Trophoblast cell (in vitro differentiated cells and primary cell): ENCODE results near the gene VTI1B.
A peak's percentile ranks its signal among the peaks of the same experiment; 100 is the strongest.

Source experiments
- DNase-seq, 2 donors: peaks; one replicate each; pipeline ENCODE4 v3.0.0-alpha.2; 2016
- H2AFZ ChIP-seq: 2 replicates; pipeline ENCODE4 v1.6.1; 2013; ENCODE audit warnings: low read length, moderate library complexity, mild to moderate bottlenecking; ENCODE audit not compliant: insufficient read depth, poor library complexity
- H2AK5ac ChIP-seq: 2 replicates; pipeline ENCODE4 v1.6.1; 2013; ENCODE audit warnings: mild to moderate bottlenecking, low read length
- H2BK120ac ChIP-seq: 2 replicates; pipeline ENCODE4 v1.6.1; 2013; ENCODE audit warnings: low read length, mild to moderate bottlenecking, moderate library complexity; ENCODE audit not compliant: insufficient read depth, poor library complexity
- H2BK12ac ChIP-seq: 2 replicates; pipeline ENCODE4 v1.6.1; 2013; ENCODE audit warnings: mild to moderate bottlenecking, low read length, moderate library complexity
- H2BK5ac ChIP-seq: 2 replicates; pipeline ENCODE4 v1.6.1; 2013; ENCODE audit warnings: low read length, low read depth, moderate library complexity, mild to moderate bottlenecking; ENCODE audit not compliant: poor library complexity
- H3K14ac ChIP-seq: 2 replicates; pipeline ENCODE4 v1.6.1; 2013; ENCODE audit warnings: mild to moderate bottlenecking, low read length
- H3K18ac ChIP-seq: 2 replicates; pipeline ENCODE4 v1.6.1; 2013; ENCODE audit warnings: mild to moderate bottlenecking, low read length
- H3K23ac ChIP-seq: 2 replicates; pipeline ENCODE4 v1.6.1; 2013; ENCODE audit warnings: low read length
- H3K27ac ChIP-seq: 2 replicates; pipeline ENCODE4 v1.5.1; 2013; ENCODE audit warnings: low read depth, mild to moderate bottlenecking, inconsistent platforms, low read length, moderate library complexity
- H3K27me3 ChIP-seq: 2 replicates; pipeline ENCODE4 v1.6.1; 2013; ENCODE audit warnings: inconsistent platforms, mild to moderate bottlenecking, low read length, moderate library complexity; ENCODE audit not compliant: insufficient read depth
- H3K36me3 ChIP-seq, 2 experiments: 1 replicate in 1 of 2; 2 replicates in 1 of 2; pipeline ENCODE4 v1.6.1; 2013; ENCODE audit warnings: low read length in 2 of 2, mild to moderate bottlenecking in 2 of 2, moderate library complexity in 1 of 2; ENCODE audit not compliant: insufficient read depth in 2 of 2, control insufficient read depth in 1 of 2
- H3K4ac ChIP-seq: 2 replicates; pipeline ENCODE4 v1.6.1; 2013; ENCODE audit warnings: low read depth, mild to moderate bottlenecking, low read length, moderate library complexity
- H3K4me1 ChIP-seq, 2 experiments: 1 replicate in 1 of 2; 2 replicates in 1 of 2; pipeline ENCODE4 v1.6.1; 2013; ENCODE audit warnings: low read length in 2 of 2, mild to moderate bottlenecking in 2 of 2, moderate library complexity in 1 of 2; ENCODE audit not compliant: insufficient read depth in 2 of 2, control insufficient read depth in 1 of 2
- H3K4me2 ChIP-seq: 2 replicates; pipeline ENCODE4 v1.6.1; 2013; ENCODE audit warnings: inconsistent platforms, mild to moderate bottlenecking, low read length, moderate library complexity
- H3K4me3 ChIP-seq: 2 replicates; pipeline ENCODE4 v1.5.1; 2013; ENCODE audit warnings: mild to moderate bottlenecking, low read depth, low read length, inconsistent platforms
- H3K79me1 ChIP-seq: one replicate; pipeline ENCODE4 v1.6.1; 2013; ENCODE audit warnings: low read length
- H3K79me2 ChIP-seq: 2 replicates; pipeline ENCODE4 v1.6.1; 2013; ENCODE audit warnings: low read length, mild to moderate bottlenecking; ENCODE audit not compliant: control insufficient read depth, insufficient read depth, poor library complexity
- H3K9ac ChIP-seq: 2 replicates; pipeline ENCODE4 v1.6.1; 2013; ENCODE audit warnings: mild to moderate bottlenecking, low read length
- H3K9me3 ChIP-seq: 2 replicates; pipeline ENCODE4 v1.6.1; 2013; ENCODE audit warnings: low read depth, mild to moderate bottlenecking, control low read depth, inconsistent platforms, low read length; ENCODE audit not compliant: insufficient read depth
- H4K12ac ChIP-seq: 2 replicates; pipeline ENCODE4 v1.6.1; 2013; ENCODE audit warnings: low read depth, mild to moderate bottlenecking, low read length, moderate library complexity
- H4K8ac ChIP-seq: 2 replicates; pipeline ENCODE4 v1.6.1; 2013; ENCODE audit warnings: low read depth, mild to moderate bottlenecking, low read length, moderate library complexity
- H4K91ac ChIP-seq: one replicate; pipeline ENCODE4 v1.6.1; 2013; ENCODE audit warnings: low read depth, mild to moderate bottlenecking, low read length, moderate library complexity
- WGBS: extraction: QIAGEN DNeasy Blood & Tissue Kit; methylation state at CpG from one replicate; pipeline ENCODE4 v1.1.7; 2013; ENCODE audit warnings: missing lambda C conversion rate; ENCODE audit not compliant: insufficient read length, insufficient coverage; ENCODE audit errors: extremely low coverage; 5-methylcytosine and 5-hydroxymethylcytosine counted together

VTI1B gene

DNA sequence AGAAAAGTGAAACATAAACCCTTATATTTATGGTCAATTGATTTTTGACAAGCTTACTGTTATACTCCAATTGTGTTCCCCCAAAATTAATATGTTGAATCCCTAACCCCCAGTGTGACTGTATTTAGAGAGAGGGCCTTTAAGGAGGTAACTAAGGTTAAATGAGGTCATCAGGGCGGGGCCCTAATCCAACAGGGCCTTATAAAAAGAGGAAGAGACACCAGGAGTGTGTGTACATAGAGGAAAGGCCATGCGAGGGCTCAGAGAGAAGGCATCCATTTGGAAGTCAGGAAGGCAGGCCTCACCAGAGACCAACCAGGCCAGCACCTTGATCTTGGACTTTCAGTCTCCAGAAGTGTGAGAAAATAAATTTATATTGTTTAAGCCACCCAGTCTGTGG, 6.5 kb upstream of the VTI1B start:
- Histone ChIP-seq H4K12ac (no peak overlapping the region), H3K79me1 (no peaks in the 10 kb centered on the region), H3K27ac (no peak overlapping the region), H4K91ac (no peak overlapping the region), H2AK5ac (no peak overlapping the region), H3K9ac (no peak overlapping the region), H3K4ac (no peak overlapping the region), H2BK120ac (no peak overlapping the region), H2BK5ac (no peak overlapping the region), H3K9me3 (no peaks in the 10 kb centered on the region), H3K79me2 (no peaks in the 10 kb centered on the region), H3K18ac (no peak overlapping the region), H3K27me3 (no peaks in the 10 kb centered on the region), H3K4me2 (no peak overlapping the region), H3K4me1 (peaks cover 0 to 3% of the 10 kb centered on the region in 2 experiments), H3K4me3 (no peak overlapping the region), H4K8ac (no peak overlapping the region), H3K36me3 (peaks cover 19 to 34% of the 10 kb centered on the region in 2 experiments), H3K23ac (no peak overlapping the region), H2AFZ (no peak overlapping the region), H3K14ac (no peak overlapping the region), H2BK12ac (no peak overlapping the region)
- no CpG with 5 or more reads among the region's 2 CpGs for WGBS
- DNase-seq = peak in 1 of 2 donors; percentile 22

DNA sequence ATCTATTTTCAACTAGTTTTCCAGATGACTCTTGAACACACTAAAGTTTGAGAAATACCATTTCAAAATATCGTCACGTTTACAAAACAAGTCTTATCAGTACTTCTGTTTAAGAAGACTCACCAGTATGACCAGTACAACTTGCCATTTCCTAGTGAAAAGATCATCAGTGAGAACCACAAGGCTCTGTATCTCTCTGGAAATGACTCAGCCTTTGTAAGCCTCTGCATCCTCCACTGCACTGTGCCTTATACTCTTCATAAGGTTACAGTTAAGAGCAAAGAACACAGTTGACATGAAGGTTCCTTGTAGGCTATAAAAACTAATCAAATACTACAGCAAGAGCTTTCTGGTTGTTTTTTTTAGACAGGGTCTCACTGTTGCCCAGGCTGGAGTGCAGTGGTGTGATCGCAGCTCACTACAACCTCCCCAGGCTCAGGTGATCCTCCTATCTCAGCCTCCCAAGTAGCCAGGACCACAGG, 5.7 kb upstream of the VTI1B start:
- H3K4me2 ChIP-seq = no peak overlapping the region
- no peak overlapping the region for H3K14ac ChIP-seq
- H2AK5ac ChIP-seq = no peak overlapping the region
- no peak overlapping the region for H3K4ac ChIP-seq
- peak overlapping the region; percentile 56 for H4K91ac ChIP-seq
- peak overlapping the region; percentile 22 for H4K8ac ChIP-seq
- no peaks in the 10 kb centered on the region for H3K79me2 ChIP-seq
- H3K79me1 ChIP-seq = no peaks in the 10 kb centered on the region
- no peak overlapping the region for H3K18ac ChIP-seq
- peak; percentile 63 to 91 for DNase-seq
- no peak overlapping the region for H3K23ac ChIP-seq
- no peak overlapping the region for H4K12ac ChIP-seq
- no peak overlapping the region for H3K4me3 ChIP-seq
- no CpG with 5 or more reads among the region's 3 CpGs for WGBS
- H3K27me3 ChIP-seq = no peaks in the 10 kb centered on the region
- peak overlapping the region; percentile 69 for H2BK5ac ChIP-seq
- H2BK12ac ChIP-seq = peak overlapping the region; percentile 53
- no peaks in the 10 kb centered on the region for H3K9me3 ChIP-seq
- peak overlapping the region; percentile 64 for H3K27ac ChIP-seq
- H3K36me3 ChIP-seq = peaks cover 17 to 26% of the 10 kb centered on the region in 2 experiments
- H3K4me1 ChIP-seq = peaks cover 0 to 5% of the 10 kb centered on the region in 2 experiments
- no peak overlapping the region for H2AFZ ChIP-seq
- peak overlapping the region; percentile 65 for H2BK120ac ChIP-seq
- no peak overlapping the region for H3K9ac ChIP-seq

DNA sequence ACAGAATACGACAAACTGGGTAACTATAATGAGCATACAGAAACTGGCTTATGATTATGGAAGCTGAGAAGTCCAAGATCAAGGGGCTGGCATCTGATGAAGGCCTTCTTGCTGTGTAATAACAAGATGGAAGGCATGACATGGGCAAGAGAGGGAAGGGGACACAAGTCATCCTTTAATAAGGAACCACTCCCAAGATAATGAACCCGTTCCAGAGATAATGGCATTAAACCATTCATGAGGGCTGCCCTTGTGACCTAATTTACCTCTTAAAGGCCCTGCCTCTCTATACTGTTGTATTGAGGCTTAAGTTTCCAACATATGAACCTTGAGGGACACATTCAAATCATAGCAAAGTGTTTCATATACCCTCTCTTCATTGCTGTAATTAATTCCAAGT, 4.6 kb upstream of the VTI1B start:
- peaks cover 6% of the 10 kb centered on the region for H3K79me2 ChIP-seq
- no peak for DNase-seq
- H2BK12ac ChIP-seq = no peak overlapping the region
- H2BK5ac ChIP-seq = no peak overlapping the region
- H3K9ac ChIP-seq = no peak overlapping the region
- no peak overlapping the region for H3K4me3 ChIP-seq
- no peak overlapping the region for H3K14ac ChIP-seq
- H4K91ac ChIP-seq = no peak overlapping the region
- no peaks in the 10 kb centered on the region for H3K9me3 ChIP-seq
- H3K4me2 ChIP-seq = no peak overlapping the region
- H4K8ac ChIP-seq = no peak overlapping the region
- no peak overlapping the region for H3K18ac ChIP-seq
- no CpG with 5 or more reads among the region's 2 CpGs for WGBS
- H3K27me3 ChIP-seq = no peaks in the 10 kb centered on the region
- H2BK120ac ChIP-seq = no peak overlapping the region
- no peak overlapping the region for H2AFZ ChIP-seq
- peaks cover 14 to 23% of the 10 kb centered on the region in 2 experiments for H3K36me3 ChIP-seq
- H3K23ac ChIP-seq = no peak overlapping the region
- H3K27ac ChIP-seq = no peak overlapping the region
- peaks cover 0 to 5% of the 10 kb centered on the region in 2 experiments for H3K4me1 ChIP-seq
- no peak overlapping the region for H4K12ac ChIP-seq
- H2AK5ac ChIP-seq = no peak overlapping the region
- peaks cover 6% of the 10 kb centered on the region for H3K79me1 ChIP-seq
- no peak overlapping the region for H3K4ac ChIP-seq

DNA sequence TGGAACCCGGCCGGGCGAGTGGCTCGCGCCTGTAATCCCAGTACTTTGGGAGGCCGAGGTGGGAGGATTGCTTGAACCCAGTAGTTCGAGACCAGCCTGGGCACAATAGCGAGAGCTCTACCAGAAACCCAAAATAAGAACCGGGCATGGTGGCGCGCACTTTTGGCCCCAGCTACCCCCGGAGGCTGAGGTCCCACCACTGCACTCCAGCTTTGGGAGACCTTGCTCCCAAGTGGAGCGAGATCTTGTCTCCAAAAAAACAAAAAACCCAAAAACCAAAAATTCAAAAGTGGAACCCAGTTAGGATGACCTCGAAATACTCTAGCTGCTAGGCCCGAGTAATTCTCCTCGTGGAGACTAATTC, 769 bp upstream of the VTI1B start:
- H2AFZ ChIP-seq = no peak overlapping the region
- no peak for DNase-seq
- peak overlapping the region; percentile 70 for H2BK5ac ChIP-seq
- WGBS = no CpG with 5 or more reads among the region's 16 CpGs
- H2AK5ac ChIP-seq = no peak overlapping the region
- no peak overlapping the region for H3K9ac ChIP-seq
- peaks cover 6% of the 10 kb centered on the region for H3K79me2 ChIP-seq
- H3K14ac ChIP-seq = no peak overlapping the region
- peak overlapping the region; percentile 96 for H4K8ac ChIP-seq
- H2BK120ac ChIP-seq = peak overlapping the region; percentile 26
- no peak overlapping the region for H3K18ac ChIP-seq
- peak overlapping the region; percentile 67 for H3K4me2 ChIP-seq
- peaks cover 6% of the 10 kb centered on the region for H3K79me1 ChIP-seq
- no peaks in the 10 kb centered on the region for H3K9me3 ChIP-seq
- H3K4me3 ChIP-seq = peak overlapping the region; percentile 82
- peak overlapping the region; percentile 94 for H4K91ac ChIP-seq
- peak overlapping the region; percentile 66 for H4K12ac ChIP-seq
- H3K27ac ChIP-seq = peak overlapping the region; percentile 93
- H3K23ac ChIP-seq = no peak overlapping the region
- peak overlapping the region; percentile 4 for H3K4ac ChIP-seq
- no peak overlapping the region for H2BK12ac ChIP-seq
- H3K27me3 ChIP-seq = no peaks in the 10 kb centered on the region
- H3K36me3 ChIP-seq = peaks cover 10 to 11% of the 10 kb centered on the region in 2 experiments
- H3K4me1 ChIP-seq = peaks cover 0 to 2% of the 10 kb centered on the region in 2 experiments
